PC-3 (cell line): ENCODE results near the gene ATPAF1.

Experiments used
- CTCF ChIP-seq: fragments of 300-600 bp; sonication (generic); conservative IDR thresholded peaks from 2 replicates; pipeline ENCODE4 v1.5.1; 2017; ENCODE audit warnings: antibody characterized with exemption, low read depth, mild to moderate bottlenecking, low read length
- EZH2 ChIP-seq: fragments of 300-600 bp; sonication (generic); IDR thresholded peaks from one replicate; pipeline ENCODE4 v1.6.1; 2017; ENCODE audit warnings: antibody characterized with exemption, mild to moderate bottlenecking, low read length; ENCODE audit not compliant: unreplicated experiment

GRCh38 chr1:46615088-46615487 lies 53.1 kb downstream of the ATPAF1 start:
- no peak for TF ChIP-seq EZH2
- TF ChIP-seq CTCF, result no peak
